NCI-H1092 (cell line): ENCODE results near the gene LIFR.
"Not testable (repeated sequence)": the region's sequence is repeated elsewhere in the genome, so short reads cannot be mapped to it uniquely, and the experiment has no call there.

Source experiments
- DNase-seq: peaks from one replicate; lab custom pipeline; 2025; lab: John Stamatoyannopoulos, UW

Gene LIFR

GRCh38 chr5:38516649-38517048 lies 39.8 kb downstream of the LIFR start:
- not testable (repeated sequence) for DNase-seq

GRCh38 chr5:38515646-38516045 lies 40.8 kb downstream of the LIFR start:
- no peak for DNase-seq

- no peak for DNase-seq
Measured at GRCh38 chr5:38515092-38515491, 41.4 kb downstream of the LIFR start.

GRCh38 chr5:38509185-38509584 lies 47.3 kb downstream of the LIFR start:
- no peak for DNase-seq

GRCh38 chr5:38506302-38506701 lies 50.1 kb downstream of the LIFR start:
- no peak for DNase-seq

GRCh38 chr5:38500573-38501260 lies 55.7 kb downstream of the LIFR start:
- no peak for DNase-seq

- DNase-seq: no peak
Measured at GRCh38 chr5:38497946-38498345, 58.5 kb downstream of the LIFR start.

- DNase-seq: no peak
Measured at GRCh38 chr5:38494763-38495162, 61.7 kb downstream of the LIFR start.

GRCh38 chr5:38494175-38494574 lies 62.3 kb downstream of the LIFR start:
- no peak for DNase-seq

GRCh38 chr5:38483805-38484398 lies 72.5 kb downstream of the LIFR start:
- DNase-seq: no peak

- no peak for DNase-seq
Measured at GRCh38 chr5:38479315-38479904, 77.0 kb downstream of the LIFR start.

- no peak for DNase-seq
Measured at GRCh38 chr5:38478878-38479277, 77.6 kb downstream of the LIFR start.

GRCh38 chr5:38478166-38478565 lies 78.3 kb downstream of the LIFR start:
- DNase-seq: no peak

GRCh38 chr5:38473008-38473407 lies 83.4 kb downstream of the LIFR start:
- peak; percentile 16 for DNase-seq

- no peak for DNase-seq
Measured at GRCh38 chr5:38472541-38472940, 83.9 kb downstream of the LIFR start.

- DNase-seq: no peak
Measured at GRCh38 chr5:38471709-38472108, 84.7 kb downstream of the LIFR start.

GRCh38 chr5:38469707-38470267 lies 86.7 kb downstream of the LIFR start:
- DNase-seq: no peak

- no peak for DNase-seq
Measured at GRCh38 chr5:38468978-38469706, 87.3 kb downstream of the LIFR start.

- no peak for DNase-seq
Measured at GRCh38 chr5:38468202-38468673, 88.2 kb downstream of the LIFR start.

GRCh38 chr5:38467353-38468040 lies 88.9 kb downstream of the LIFR start:
- no peak for DNase-seq

GRCh38 chr5:38466424-38467189 lies 89.8 kb downstream of the LIFR start:
- DNase-seq: no peak
